Mammary epithelial cell (primary cell): ENCODE data around the gene KRTAP10-4.
A peak's percentile ranks its signal among the peaks of the same experiment; 100 is the strongest.

Experiments
- EZH2 ChIP-seq: IDR thresholded peaks from 2 replicates; pipeline ENCODE4 v1.6.1; 2012; ENCODE audit warnings: low read length, inconsistent platforms, borderline replicate concordance
- TF ChIP-seq, protein P1 (sequence below), 2 donors: IDR thresholded peaks in 1 of 2; conservative IDR thresholded peaks in 1 of 2; 2 replicates each; pipeline ENCODE4 v1.5.1; 2011 to 2012; ENCODE audit warnings: inconsistent platforms in 2 of 2, low read length in 2 of 2, mild to moderate bottlenecking in 2 of 2, control low read depth in 1 of 2, low read depth in 1 of 2; ENCODE audit not compliant: insufficient read depth in 1 of 2; ENCODE audit errors: extremely low read depth in 1 of 2

DNA sequence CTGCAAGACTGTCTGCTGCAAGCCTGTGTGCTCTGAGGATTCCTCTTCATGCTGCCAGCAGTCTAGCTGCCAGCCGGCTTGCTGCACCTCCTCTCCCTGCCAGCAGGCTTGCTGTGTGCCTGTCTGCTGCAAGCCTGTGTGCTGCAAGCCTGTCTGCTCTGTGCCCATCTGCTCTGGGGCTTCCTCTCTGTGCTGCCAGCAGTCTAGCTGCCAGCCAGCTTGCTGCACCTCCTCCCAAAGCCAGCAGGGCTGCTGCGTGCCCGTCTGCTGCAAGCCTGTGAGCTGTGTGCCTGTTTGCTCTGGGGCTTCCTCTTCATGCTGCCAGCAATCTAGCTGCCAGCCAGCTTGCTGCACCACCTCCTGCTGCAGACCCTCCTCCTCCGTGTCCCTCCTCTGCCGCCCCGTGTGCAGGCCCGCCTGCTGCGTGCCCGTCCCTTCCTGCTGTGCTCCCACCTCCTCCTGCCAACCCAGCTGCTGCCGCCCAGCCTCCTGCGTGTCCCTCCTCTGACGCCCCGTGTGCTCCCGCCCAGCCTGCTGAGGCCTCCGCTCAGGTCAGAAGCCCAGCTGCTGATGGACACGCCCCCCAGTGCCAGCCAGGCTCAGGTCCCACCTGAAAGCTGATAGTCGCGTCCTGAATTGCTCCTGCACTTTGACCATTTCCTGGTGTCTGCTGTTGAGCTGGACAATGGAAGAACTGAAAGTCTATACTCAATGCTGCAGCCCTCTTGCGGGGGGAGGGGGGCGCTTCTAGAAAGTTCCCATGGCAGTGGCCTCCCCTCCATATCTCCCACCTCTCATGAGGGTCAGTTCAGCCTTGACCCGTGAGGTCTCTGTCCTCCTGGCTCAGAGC lies 1.2 kb downstream of the KRTAP10-4 start:
- TF ChIP-seq, protein P1, sequence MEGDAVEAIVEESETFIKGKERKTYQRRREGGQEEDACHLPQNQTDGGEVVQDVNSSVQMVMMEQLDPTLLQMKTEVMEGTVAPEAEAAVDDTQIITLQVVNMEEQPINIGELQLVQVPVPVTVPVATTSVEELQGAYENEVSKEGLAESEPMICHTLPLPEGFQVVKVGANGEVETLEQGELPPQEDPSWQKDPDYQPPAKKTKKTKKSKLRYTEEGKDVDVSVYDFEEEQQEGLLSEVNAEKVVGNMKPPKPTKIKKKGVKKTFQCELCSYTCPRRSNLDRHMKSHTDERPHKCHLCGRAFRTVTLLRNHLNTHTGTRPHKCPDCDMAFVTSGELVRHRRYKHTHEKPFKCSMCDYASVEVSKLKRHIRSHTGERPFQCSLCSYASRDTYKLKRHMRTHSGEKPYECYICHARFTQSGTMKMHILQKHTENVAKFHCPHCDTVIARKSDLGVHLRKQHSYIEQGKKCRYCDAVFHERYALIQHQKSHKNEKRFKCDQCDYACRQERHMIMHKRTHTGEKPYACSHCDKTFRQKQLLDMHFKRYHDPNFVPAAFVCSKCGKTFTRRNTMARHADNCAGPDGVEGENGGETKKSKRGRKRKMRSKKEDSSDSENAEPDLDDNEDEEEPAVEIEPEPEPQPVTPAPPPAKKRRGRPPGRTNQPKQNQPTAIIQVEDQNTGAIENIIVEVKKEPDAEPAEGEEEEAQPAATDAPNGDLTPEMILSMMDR (conservative IDR thresholded peaks at IDR 0.05 in 1 of 2, IDR thresholded peaks at IDR 0.05 in 1 of 2; ENCODE audit: extremely low read depth in 1 of 2, insufficient read depth in 1 of 2, low read depth in 1 of 2, low read length in 2 of 2), result peak; percentile 6 to 15
- TF ChIP-seq EZH2, result no peak
